DND-41 (cell line): ENCODE measurements around the gene HLF.

Experiments
- ATAC-seq: fragments of 200-7000 bp; cut with Tn5 transposase; 3 replicates; pipeline ENCODE4 v1.9.1; 2021; ENCODE audit warnings: low read depth; ENCODE audit not compliant: insufficient read depth
- DNase-seq: peaks from one replicate; pipeline ENCODE4 v3.0.0-alpha.2; 2020
- H2AFZ ChIP-seq: 2 replicates; pipeline ENCODE4 v1.6.0; 2012; ENCODE audit warnings: low read depth, low read length
- H3K27ac ChIP-seq: 2 replicates; pipeline ENCODE4 v1.5.1; 2012; ENCODE audit warnings: low read length, inconsistent platforms
- H3K27me3 ChIP-seq: fragments of 200-600 bp; sonication (generic); 2 replicates; pipeline ENCODE4 v1.6.0; 2012; ENCODE audit warnings: low read length, mild to moderate bottlenecking, inconsistent platforms; ENCODE audit not compliant: insufficient read depth, poor library complexity
- H3K36me3 ChIP-seq: 2 replicates; pipeline ENCODE4 v1.5.1; 2012; ENCODE audit warnings: low read length, inconsistent platforms; ENCODE audit not compliant: insufficient read depth
- H3K4me1 ChIP-seq: 2 replicates; pipeline ENCODE4 v1.5.1; 2012; ENCODE audit warnings: mild to moderate bottlenecking, low read length; ENCODE audit not compliant: insufficient read depth
- H3K4me2 ChIP-seq: 2 replicates; pipeline ENCODE4 v1.6.0; 2012; ENCODE audit warnings: mild to moderate bottlenecking, moderate library complexity, low read length, inconsistent platforms; ENCODE audit not compliant: insufficient read depth
- H3K4me3 ChIP-seq, 2 experiments: fragments of 200-600 bp in 1 of 2; shearing (Covaris generic) in 1 of 2; 2 replicates each; pipeline ENCODE4 v1.5.1; 2012 to 2016; ENCODE audit warnings: inconsistent platforms in 2 of 2, low read length in 2 of 2, mild to moderate bottlenecking in 2 of 2, low read depth in 1 of 2, moderate library complexity in 1 of 2
- H3K79me2 ChIP-seq: 2 replicates; pipeline ENCODE4 v1.6.0; 2012; ENCODE audit warnings: low read length, inconsistent platforms; ENCODE audit not compliant: insufficient read depth
- H3K9ac ChIP-seq: 2 replicates; pipeline ENCODE4 v1.6.0; 2012; ENCODE audit warnings: low read depth, mild to moderate bottlenecking, inconsistent platforms, low read length, moderate library complexity
- H3K9me3 ChIP-seq: 2 replicates; pipeline ENCODE4 v1.5.1; 2012; ENCODE audit warnings: low read length, moderate library complexity, mild to moderate bottlenecking, inconsistent platforms; ENCODE audit not compliant: insufficient read depth, severe bottlenecking
- H4K20me1 ChIP-seq: 2 replicates; pipeline ENCODE4 v1.6.0; 2012; ENCODE audit warnings: low read length; ENCODE audit not compliant: insufficient read depth
- CTCF ChIP-seq: IDR thresholded peaks from 2 replicates; pipeline ENCODE4 v1.5.1; 2012; ENCODE audit warnings: borderline replicate concordance, low read length, moderate library complexity, mild to moderate bottlenecking; ENCODE audit not compliant: poor library complexity, severe bottlenecking; ENCODE audit errors: extremely low read depth
- EZH2 ChIP-seq: IDR thresholded peaks from 3 replicates; pipeline ENCODE4 v1.6.1; 2012; ENCODE audit warnings: borderline replicate concordance, low read depth, mild to moderate bottlenecking, moderate library complexity, low read length, inconsistent platforms; ENCODE audit not compliant: severe bottlenecking

The HLF gene

GRCh38 chr17:55301521-55302406 is 37.0 kb downstream of the HLF start:
- DNase-seq (no peak), ATAC-seq (no peak)
- H3K27ac ChIP-seq, result no peak overlapping the region
- TF ChIP-seq CTCF, result no peak
- no peak for TF ChIP-seq EZH2
- H3K9ac ChIP-seq, result no peak overlapping the region
- no peaks in the 10 kb centered on the region for H3K79me2 ChIP-seq
- H3K27me3 ChIP-seq, result no peaks in the 10 kb centered on the region
- no peak overlapping the region for H2AFZ ChIP-seq
- no peaks in the 10 kb centered on the region for H3K9me3 ChIP-seq
- no peaks in the 10 kb centered on the region for H3K4me1 ChIP-seq
- no peak overlapping the region for H3K4me2 ChIP-seq
- H3K4me3 ChIP-seq, result no peak overlapping the region
- no peaks in the 10 kb centered on the region for H4K20me1 ChIP-seq
- H3K36me3 ChIP-seq, result no peaks in the 10 kb centered on the region

- ATAC-seq (no peak), DNase-seq (no peak)
- Histone ChIP-seq H3K9ac (no peak overlapping the region), H3K36me3 (no peaks in the 10 kb centered on the region), H3K79me2 (no peaks in the 10 kb centered on the region), H3K27ac (no peak overlapping the region), H3K4me2 (no peak overlapping the region), H3K9me3 (no peaks in the 10 kb centered on the region), H3K4me1 (no peaks in the 10 kb centered on the region), H3K27me3 (no peaks in the 10 kb centered on the region), H4K20me1 (no peaks in the 10 kb centered on the region), H2AFZ (no peak overlapping the region), H3K4me3 (no peak overlapping the region)
- TF ChIP-seq EZH2 (no peak), CTCF (no peak)
These were observed 37.6 kb downstream of the HLF start for GRCh38 chr17:55302407-55302787.

GRCh38 chr17:55303008-55303493 is 38.3 kb downstream of the HLF start:
- no peaks in the 10 kb centered on the region for H3K79me2 ChIP-seq
- H3K27me3 ChIP-seq, result no peaks in the 10 kb centered on the region
- DNase-seq (no peak), ATAC-seq (no peak)
- H3K9ac ChIP-seq, result no peak overlapping the region
- H4K20me1 ChIP-seq, result no peaks in the 10 kb centered on the region
- no peak overlapping the region for H2AFZ ChIP-seq
- H3K4me1 ChIP-seq, result no peaks in the 10 kb centered on the region
- no peak overlapping the region for H3K4me3 ChIP-seq
- no peak for TF ChIP-seq EZH2
- no peak for TF ChIP-seq CTCF
- no peak overlapping the region for H3K4me2 ChIP-seq
- H3K9me3 ChIP-seq, result no peaks in the 10 kb centered on the region
- H3K36me3 ChIP-seq, result no peaks in the 10 kb centered on the region
- H3K27ac ChIP-seq, result no peak overlapping the region
